Psoas muscle (tissue), 8 donors: Measurements from ENCODE around the gene SKP1. TPM values are rescaled to one million over a fixed set of nuclear protein-coding genes. Genes with fewer than 3 reads are reported as not detected.

ENCODE experiments used
- ATAC-seq, 4 donors: fragments of 200-7000 bp; cut with Tn5 transposase; one replicate each; pipeline ENCODE4 v1.9.1; 2020; ENCODE audit warnings: moderate library complexity in 3 of 4, mild to moderate bottlenecking in 2 of 4
- DNase-seq, 2 donors: peaks; one replicate each; pipeline ENCODE4 v3.0.0-alpha.2; 2020
- H3K27ac ChIP-seq: fragments of 200-600 bp; one replicate; pipeline ENCODE4 v1.8.0; 2022
- H3K27me3 ChIP-seq, 3 donors: fragments of 200-600 bp in 1 of 3; one replicate each; pipeline versions ENCODE4 v1.6.1 to v1.8.0; 2013 to 2022; ENCODE audit warnings: low read length in 2 of 3, mild to moderate bottlenecking in 2 of 3, moderate library complexity in 1 of 3; ENCODE audit not compliant: insufficient read depth in 3 of 3
- H3K36me3 ChIP-seq, 2 donors: fragments of 200-600 bp in 1 of 2; one replicate each; pipeline versions ENCODE4 v1.6.1 to v1.8.0; 2013 to 2022; ENCODE audit warnings: low read depth in 1 of 2, mild to moderate bottlenecking in 1 of 2, moderate library complexity in 1 of 2; ENCODE audit not compliant: insufficient read depth in 1 of 2
- H3K4me1 ChIP-seq: fragments of 200-600 bp; one replicate; pipeline ENCODE4 v1.8.0; 2022
- H3K4me3 ChIP-seq: fragments of 200-600 bp; one replicate; pipeline ENCODE4 v1.8.0; 2022; ENCODE audit warnings: mild to moderate bottlenecking
- H3K9me3 ChIP-seq: fragments of 200-600 bp; one replicate; pipeline ENCODE4 v1.8.0; 2022
- WGBS, 3 donors: extraction: QIAGEN DNeasy Blood & Tissue Kit; methylation state at CpG; one replicate each; pipeline versions ENCODE4 v1.1.6 to v1.1.7; 2013; 5-methylcytosine and 5-hydroxymethylcytosine counted together
- intact Hi-C, 2 donors: fragments of 100-400 bp; cut with DNase I; formaldehyde crosslinking; loops; one replicate each; pipeline versions ENCODE4 v1.11.0 to v1.14.2; 2022
- polyA plus RNA-seq, 3 donors: library from polyadenylated mRNA; stranded (reverse); fragments of 200-250 nt; gene quantifications; one replicate each; pipeline ENCODE4 v1.2.3, GENCODE V29; 2013
- total RNA-seq, 4 donors: library from RNA; stranded (reverse); fragmentation: NEBNext Ultra II Directional in 2 of 4; extraction: Animal tissue kit (Norgen Biotek cat#: 25700) in 2 of 4; gene quantifications; one replicate each; pipeline versions ENCODE4 v1.2.1 to v1.2.4, GENCODE V29; 2021 to 2023
- TF ChIP-seq, protein P1 (sequence below): fragments of 200-600 bp; IDR thresholded peaks from one replicate; pipeline ENCODE4 v1.8.0; 2022; ENCODE audit warnings: antibody characterized with exemption
- donor health status: healthy with polysubstance abuse.
- donor health status: DM: no; HTN: no; CAD: no; lungs with moderate emphysema.
- donor health status: Bipolar disorder and iron deficiency.
- donor health status: healthy.
- donor health status: DM: yes; HTN: yes; CAD: no.
- donor health status: DM: no; HTN: no; CAD: no.
- donor health status: DM: no; HTN: no; CAD: no.
- donor health status: DM: yes; HTN: yes; CAD: no.

SKP1 gene
- total and polyA plus RNA-seq, 7 donors, result 341 to 1,174 (median 485) TPM

DNA sequence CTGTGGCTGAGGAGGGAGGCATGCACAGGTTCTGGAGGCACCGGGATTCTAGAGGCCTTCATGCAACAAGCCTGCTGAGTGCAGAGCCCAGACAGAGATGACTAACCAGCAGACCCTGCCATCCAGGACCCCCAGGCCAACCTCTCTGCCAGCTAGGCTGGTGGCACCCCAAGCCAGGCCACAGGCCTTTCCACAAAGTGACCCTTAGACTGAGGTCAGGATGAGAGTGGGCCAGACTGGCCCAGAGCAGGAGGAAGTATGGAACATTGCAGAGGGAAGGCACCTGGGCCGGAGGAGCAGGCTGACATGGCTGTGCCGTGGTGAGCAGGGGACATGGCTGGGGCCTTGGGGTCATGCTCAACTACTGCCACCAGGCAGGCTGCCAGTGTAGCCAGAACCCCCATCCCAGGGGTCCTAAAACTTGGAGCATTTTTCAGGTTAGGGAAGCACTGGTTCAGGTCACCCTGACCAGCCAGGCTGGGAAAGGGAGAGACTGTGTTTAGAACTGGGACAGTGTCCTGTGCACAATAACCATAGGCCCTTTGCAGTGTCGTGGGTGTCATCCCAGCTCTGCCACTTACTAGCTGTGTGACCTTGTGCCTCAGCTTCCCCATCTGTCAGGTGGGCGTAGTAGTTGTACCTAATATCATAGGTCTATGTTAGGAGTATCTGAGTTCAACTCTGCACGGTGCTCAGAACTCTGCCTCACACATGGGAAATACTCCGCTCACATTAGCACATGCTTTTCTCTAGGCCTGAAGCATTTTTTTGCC is 45.0 kb downstream of the SKP1 start:
- TF ChIP-seq, protein P1, sequence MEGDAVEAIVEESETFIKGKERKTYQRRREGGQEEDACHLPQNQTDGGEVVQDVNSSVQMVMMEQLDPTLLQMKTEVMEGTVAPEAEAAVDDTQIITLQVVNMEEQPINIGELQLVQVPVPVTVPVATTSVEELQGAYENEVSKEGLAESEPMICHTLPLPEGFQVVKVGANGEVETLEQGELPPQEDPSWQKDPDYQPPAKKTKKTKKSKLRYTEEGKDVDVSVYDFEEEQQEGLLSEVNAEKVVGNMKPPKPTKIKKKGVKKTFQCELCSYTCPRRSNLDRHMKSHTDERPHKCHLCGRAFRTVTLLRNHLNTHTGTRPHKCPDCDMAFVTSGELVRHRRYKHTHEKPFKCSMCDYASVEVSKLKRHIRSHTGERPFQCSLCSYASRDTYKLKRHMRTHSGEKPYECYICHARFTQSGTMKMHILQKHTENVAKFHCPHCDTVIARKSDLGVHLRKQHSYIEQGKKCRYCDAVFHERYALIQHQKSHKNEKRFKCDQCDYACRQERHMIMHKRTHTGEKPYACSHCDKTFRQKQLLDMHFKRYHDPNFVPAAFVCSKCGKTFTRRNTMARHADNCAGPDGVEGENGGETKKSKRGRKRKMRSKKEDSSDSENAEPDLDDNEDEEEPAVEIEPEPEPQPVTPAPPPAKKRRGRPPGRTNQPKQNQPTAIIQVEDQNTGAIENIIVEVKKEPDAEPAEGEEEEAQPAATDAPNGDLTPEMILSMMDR, result no peak
- WGBS, 3 donors, result 92 to 94% (median 92%) methylated on average over 7 of the region's 7 CpGs
- H3K4me3 ChIP-seq, result no peak overlapping the region
- H3K36me3 ChIP-seq, result peaks cover 0 to 39% of the 10 kb centered on the region in 2 donors
- H3K27me3 ChIP-seq, result no peaks in the 10 kb centered on the region
- peaks cover 14% of the 10 kb centered on the region for H3K4me1 ChIP-seq
- intact Hi-C loops, result no loop called here
- peak in 1 of 2 donors; percentile 34 for DNase-seq
- ATAC-seq, result no peak
- no peak overlapping the region for H3K27ac ChIP-seq
- no peaks in the 10 kb centered on the region for H3K9me3 ChIP-seq

DNA sequence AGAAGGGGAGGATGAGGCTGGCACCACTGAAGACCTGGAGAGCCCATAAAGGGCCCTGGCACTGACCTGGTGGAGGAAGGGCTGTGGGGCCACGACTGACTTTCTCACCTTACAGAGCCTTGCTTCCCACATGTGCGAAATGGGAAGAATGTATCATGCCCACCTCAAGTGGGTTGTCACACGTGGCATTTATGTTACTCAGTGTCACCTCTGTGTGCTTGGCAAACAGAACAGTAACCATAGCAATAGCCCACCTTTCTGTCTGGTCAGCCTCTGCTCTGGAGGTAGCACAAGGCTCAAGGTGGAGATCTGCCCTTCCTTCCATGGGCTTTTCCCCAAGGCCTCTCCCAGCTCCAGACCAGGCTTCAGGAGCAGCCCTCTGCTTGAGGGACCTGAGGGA is 45.6 kb downstream of the SKP1 start:
- TF ChIP-seq, protein P1, result no peak
- H3K36me3 ChIP-seq, result peaks cover 0 to 35% of the 10 kb centered on the region in 2 donors
- no peaks in the 10 kb centered on the region for H3K27me3 ChIP-seq
- H3K27ac ChIP-seq, result no peak overlapping the region
- H3K9me3 ChIP-seq, result no peaks in the 10 kb centered on the region
- intact Hi-C loops, result no loop called here
- ATAC-seq, result no peak
- peaks cover 11% of the 10 kb centered on the region for H3K4me1 ChIP-seq
- DNase-seq, result peak in 1 of 2 donors; percentile 24
- WGBS, 3 donors, result 78 to 93% (median 81%) methylated on average over 3 of the region's 3 CpGs
- H3K4me3 ChIP-seq, result no peak overlapping the region

DNA sequence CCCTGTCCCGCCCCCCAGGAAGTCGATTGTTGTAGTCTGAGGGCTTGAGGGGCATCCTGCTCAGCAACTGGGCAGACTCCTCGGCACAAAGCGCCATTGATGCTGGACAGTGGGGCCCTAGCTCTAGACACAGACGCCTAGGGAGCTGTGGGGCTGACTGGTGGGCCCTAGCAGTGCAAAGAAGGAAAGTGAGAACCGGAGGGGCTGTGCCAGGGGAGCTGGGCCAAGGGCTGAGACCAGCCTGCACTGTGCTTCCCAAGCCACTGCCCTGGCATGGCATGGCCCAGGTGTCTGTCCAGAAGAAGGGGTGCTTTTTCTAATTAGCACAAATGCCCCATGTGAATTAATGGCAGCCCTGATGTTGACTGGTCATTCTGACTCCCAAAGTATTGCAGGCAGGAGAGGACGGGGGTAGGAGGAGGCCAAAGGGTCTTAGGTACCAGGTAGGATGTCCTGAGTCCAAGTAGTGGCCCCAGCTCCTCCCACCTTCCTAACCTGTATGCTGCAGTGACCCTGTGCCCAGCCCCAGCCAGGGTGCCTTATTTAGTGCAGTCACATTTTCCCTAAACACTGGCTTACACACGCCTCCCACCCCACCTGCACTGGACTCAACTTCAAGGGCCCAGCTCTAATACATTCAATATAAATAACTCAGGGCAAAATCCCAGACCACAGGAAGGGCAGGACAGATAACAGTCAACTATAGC is 46.4 kb downstream of the SKP1 start:
- ATAC-seq (no peak), DNase-seq (peak in 1 of 2 donors; percentile 36)
- Histone ChIP-seq H3K9me3 (no peaks in the 10 kb centered on the region), H3K4me3 (no peak overlapping the region), H3K27ac (no peak overlapping the region), H3K36me3 (peaks cover 0 to 35% of the 10 kb centered on the region in 2 donors), H3K27me3 (no peaks in the 10 kb centered on the region), H3K4me1 (peaks cover 19% of the 10 kb centered on the region)
- TF ChIP-seq, protein P1, result no peak
- intact Hi-C loops, result no loop called here
- 86 to 87% (median 87%) methylated on average over 8 of the region's 8 CpGs for WGBS, 3 donors

DNA sequence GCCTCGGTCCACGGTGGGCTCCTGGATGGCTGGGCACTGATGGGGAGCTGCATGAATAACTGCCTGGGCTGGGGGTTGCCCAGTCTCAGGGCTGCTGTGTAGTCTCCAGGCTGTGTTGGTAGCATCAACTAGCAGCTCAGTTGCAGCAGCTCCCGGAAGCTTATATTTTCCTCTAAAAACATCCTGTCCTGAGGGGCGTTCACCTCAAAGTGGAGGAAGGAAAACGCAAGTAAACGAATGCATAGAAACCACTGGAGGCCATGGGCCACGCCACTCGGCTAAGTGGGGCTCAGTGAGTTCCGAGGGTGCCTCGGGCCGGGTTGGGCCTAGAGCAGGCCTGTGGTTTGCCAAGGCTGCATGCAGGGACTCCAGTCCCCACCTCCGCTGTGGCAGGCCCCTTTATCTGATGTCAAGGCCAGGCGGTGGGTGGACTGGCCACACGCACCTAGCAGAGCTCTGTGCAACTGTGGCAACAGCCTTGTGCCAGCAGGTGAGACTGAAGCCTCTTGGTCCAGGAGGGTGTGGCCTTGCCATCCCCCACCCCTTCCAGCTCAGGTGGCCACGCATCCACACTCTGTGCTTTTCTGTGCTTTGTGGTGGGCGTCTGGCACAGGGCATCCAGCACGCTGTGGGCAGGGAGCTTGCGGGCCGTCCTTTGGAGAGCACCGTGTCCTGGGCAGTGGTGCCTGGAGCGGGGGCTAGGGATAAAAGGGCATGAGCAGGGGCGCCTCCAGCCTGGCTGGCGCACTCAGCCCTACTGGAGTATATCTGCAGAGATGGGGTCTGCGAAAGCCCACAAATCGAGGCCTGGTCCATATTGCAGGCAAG is 47.1 kb downstream of the SKP1 start:
- Histone ChIP-seq H3K36me3 (peaks cover 0 to 28% of the 10 kb centered on the region in 2 donors), H3K4me1 (peaks cover 19% of the 10 kb centered on the region), H3K27ac (no peak overlapping the region), H3K27me3 (no peaks in the 10 kb centered on the region), H3K4me3 (no peak overlapping the region), H3K9me3 (no peaks in the 10 kb centered on the region)
- TF ChIP-seq, protein P1, result no peak
- 84 to 87% (median 85%) methylated on average over 25 of the region's 25 CpGs for WGBS, 3 donors
- peak in 1 of 2 donors; percentile 50 for DNase-seq
- intact Hi-C loops, result no loop called here
- no peak for ATAC-seq
